Measurements from ENCODE around the gene GTPBP4. TPM values are rescaled to one million over a fixed set of nuclear protein-coding genes. Genes with fewer than 3 reads are reported as not detected.

Gene GTPBP4
- total and polyA plus RNA-seq, 2 of the 13 experiments (the other 11 are each of a cell fraction or from before 2014, with no cell fraction given), result 24.1 to 85.5 TPM

- TF ChIP-seq KIAA2018 (CRISPR knock-in tag; IDR thresholded peaks at IDR 0.05; ENCODE audit: borderline replicate concordance) (peak; percentile 88; the same call in 1 of the 2 replicates), ZNF382 (CRISPR knock-in tag; IDR thresholded peaks at IDR 0.05; ENCODE audit: borderline replicate concordance) (no peak), JUN (CRISPR knock-in tag; IDR thresholded peaks at IDR 0.05) (0 out of 2 replicates have a peak, but pooled peaks have one; percentile 29), SALL2 (CRISPR knock-in tag; IDR thresholded peaks at IDR 0.05) (0 out of 2 replicates have a peak, but pooled peaks have one; percentile 82), SPEN (CRISPR knock-in tag; IDR thresholded peaks at IDR 0.05; ENCODE audit: low read depth) (peak; percentile 91; the same call in 1 of the 2 replicates), TBL1XR1 (IDR thresholded peaks at IDR 0.05; ENCODE audit: borderline replicate concordance, low read length, partially characterized antibody) (peak; percentile 14), ZNF703 (CRISPR knock-in tag; IDR thresholded peaks at IDR 0.05; ENCODE audit: borderline replicate concordance) (no peak; the same call in 1 of the 2 replicates), BHLHE40 (IDR thresholded peaks at IDR 0.05; ENCODE audit: low read length) (no peak; the same call in 1 of the 2 replicates), ZC3H4 (CRISPR knock-in tag; IDR thresholded peaks at IDR 0.05; ENCODE audit: borderline replicate concordance) (no peak; the same call in 1 of the 2 replicates), ARHGAP35 (CRISPR knock-in tag; IDR thresholded peaks at IDR 0.05; ENCODE audit: borderline replicate concordance) (peak; percentile 79), MATR3 (CRISPR knock-in tag; IDR thresholded peaks at IDR 0.05) (no peak), ZFP1 (CRISPR knock-in tag; IDR thresholded peaks at IDR 0.05) (0 out of 2 replicates have a peak, but pooled peaks have one; percentile 21), CEBPB (IDR thresholded peaks at IDR 0.05; ENCODE audit: borderline replicate concordance, low read depth, low read length) (no peak)
- TF ChIP-seq, protein P1, sequence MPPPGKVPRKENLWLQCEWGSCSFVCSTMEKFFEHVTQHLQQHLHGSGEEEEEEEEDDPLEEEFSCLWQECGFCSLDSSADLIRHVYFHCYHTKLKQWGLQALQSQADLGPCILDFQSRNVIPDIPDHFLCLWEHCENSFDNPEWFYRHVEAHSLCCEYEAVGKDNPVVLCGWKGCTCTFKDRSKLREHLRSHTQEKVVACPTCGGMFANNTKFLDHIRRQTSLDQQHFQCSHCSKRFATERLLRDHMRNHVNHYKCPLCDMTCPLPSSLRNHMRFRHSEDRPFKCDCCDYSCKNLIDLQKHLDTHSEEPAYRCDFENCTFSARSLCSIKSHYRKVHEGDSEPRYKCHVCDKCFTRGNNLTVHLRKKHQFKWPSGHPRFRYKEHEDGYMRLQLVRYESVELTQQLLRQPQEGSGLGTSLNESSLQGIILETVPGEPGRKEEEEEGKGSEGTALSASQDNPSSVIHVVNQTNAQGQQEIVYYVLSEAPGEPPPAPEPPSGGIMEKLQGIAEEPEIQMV (CRISPR knock-in tag; IDR thresholded peaks at IDR 0.05; ENCODE audit: low read depth), result 0 out of 2 replicates have a peak, but pooled peaks have one; percentile 27
- TF ChIP-seq, protein P2, sequence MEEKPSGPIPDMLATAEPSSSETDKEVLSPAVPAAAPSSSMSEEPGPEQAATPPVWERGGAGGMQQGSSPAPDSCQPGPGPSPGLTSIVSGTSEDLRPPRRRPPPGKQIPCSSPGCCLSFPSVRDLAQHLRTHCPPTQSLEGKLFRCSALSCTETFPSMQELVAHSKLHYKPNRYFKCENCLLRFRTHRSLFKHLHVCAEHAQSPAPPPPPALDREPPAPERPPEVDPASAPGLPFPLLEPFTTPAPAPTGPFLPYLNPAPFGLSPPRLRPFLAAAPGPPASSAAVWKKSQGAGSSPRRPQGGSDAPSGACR (CRISPR knock-in tag; IDR thresholded peaks at IDR 0.05), result peak; percentile 76
- TF ChIP-seq, protein P3, sequence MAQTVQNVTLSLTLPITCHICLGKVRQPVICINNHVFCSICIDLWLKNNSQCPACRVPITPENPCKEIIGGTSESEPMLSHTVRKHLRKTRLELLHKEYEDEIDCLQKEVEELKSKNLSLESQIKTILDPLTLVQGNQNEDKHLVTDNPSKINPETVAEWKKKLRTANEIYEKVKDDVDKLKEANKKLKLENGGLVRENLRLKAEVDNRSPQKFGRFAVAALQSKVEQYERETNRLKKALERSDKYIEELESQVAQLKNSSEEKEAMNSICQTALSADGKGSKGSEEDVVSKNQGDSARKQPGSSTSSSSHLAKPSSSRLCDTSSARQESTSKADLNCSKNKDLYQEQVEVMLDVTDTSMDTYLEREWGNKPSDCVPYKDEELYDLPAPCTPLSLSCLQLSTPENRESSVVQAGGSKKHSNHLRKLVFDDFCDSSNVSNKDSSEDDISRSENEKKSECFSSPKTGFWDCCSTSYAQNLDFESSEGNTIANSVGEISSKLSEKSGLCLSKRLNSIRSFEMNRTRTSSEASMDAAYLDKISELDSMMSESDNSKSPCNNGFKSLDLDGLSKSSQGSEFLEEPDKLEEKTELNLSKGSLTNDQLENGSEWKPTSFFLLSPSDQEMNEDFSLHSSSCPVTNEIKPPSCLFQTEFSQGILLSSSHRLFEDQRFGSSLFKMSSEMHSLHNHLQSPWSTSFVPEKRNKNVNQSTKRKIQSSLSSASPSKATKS (CRISPR knock-in tag; IDR thresholded peaks at IDR 0.05), result no peak
Measured at GRCh38 chr10:1048732-1049424, 60.6 kb downstream of the GTPBP4 start, which contains the start of gene IDI1 (continued).

All from HepG2 (cell line).